Keratinocyte (primary cell): Measurements from ENCODE around the gene AADACL3.
"Not testable (repeated sequence)": the region's sequence is repeated elsewhere in the genome, so short reads cannot be mapped to it uniquely, and the experiment has no call there.

Source experiments
- CTCF ChIP-seq, 3 experiments: IDR thresholded peaks in 1 of 3; conservative IDR thresholded peaks in 1 of 3; optimal IDR thresholded peaks in 1 of 3; 2 replicates in 2 of 3; 3 replicates in 1 of 3; pipeline versions ENCODE3 to v1.5.1; 2011; ENCODE audit warnings: low read length in 3 of 3, mild to moderate bottlenecking in 3 of 3, moderate library complexity in 2 of 3, control low read depth in 1 of 3, inconsistent platforms in 1 of 3; ENCODE audit not compliant: insufficient read depth in 2 of 3; ENCODE audit errors: extremely low read depth in 1 of 3
- EZH2 ChIP-seq: IDR thresholded peaks from one replicate; pipeline ENCODE4 v1.6.1; 2012; ENCODE audit warnings: inconsistent platforms, mild to moderate bottlenecking, low read length, moderate library complexity

- TF ChIP-seq CTCF (optimal IDR thresholded peaks at IDR 0.05 in 1 of 3, IDR thresholded peaks at IDR 0.05 in 1 of 3, conservative IDR thresholded peaks at IDR 0.05 in 1 of 3; ENCODE audit: extremely low read depth in 1 of 3, insufficient read depth in 2 of 3, low read length in 3 of 3); EZH2: not testable (repeated sequence)
Observed at GRCh38 chr1:12731084-12731483, 15.2 kb downstream of the AADACL3 start.
